ENCODE results near the gene HSD17B1. TPM values are rescaled to one million over a fixed set of nuclear protein-coding genes. Genes with fewer than 3 reads are reported as not detected.

The HSD17B1 gene
- total and polyA plus RNA-seq, 2 of the 13 experiments (the other 11 are each of a cell fraction or from before 2014, with no cell fraction given), result 0.54 to 0.93 TPM

DNA sequence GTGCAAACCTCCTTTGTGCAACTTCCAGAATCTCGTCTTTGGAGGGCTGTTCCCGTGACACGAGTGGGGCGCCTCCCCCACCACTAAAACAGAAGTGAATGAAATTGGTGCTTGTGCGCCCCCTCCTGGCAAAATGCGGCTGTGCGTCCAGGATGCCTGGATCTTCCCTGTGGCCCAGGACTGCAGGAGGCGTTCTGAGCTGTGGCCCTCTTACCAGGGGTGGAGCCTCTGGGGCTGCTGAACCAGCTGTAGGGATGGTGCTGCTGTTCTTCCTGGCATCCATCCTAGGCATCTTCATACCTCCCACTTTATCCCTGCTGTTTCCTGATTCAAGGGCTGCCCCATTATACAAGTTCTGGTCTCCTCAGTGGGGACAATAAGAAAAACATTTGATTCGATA lies 35.2 kb upstream of the HSD17B1 start (continued):
- TF ChIP-seq ZNF292 (CRISPR knock-in tag; IDR thresholded peaks at IDR 0.05; ENCODE audit: borderline replicate concordance, low read depth) (no peak), ZNF44 (CRISPR knock-in tag; IDR thresholded peaks at IDR 0.05) (no peak), THYN1 (CRISPR knock-in tag; IDR thresholded peaks at IDR 0.05; ENCODE audit: borderline replicate concordance, low read depth) (no peak), NFIC (IDR thresholded peaks at IDR 0.05; ENCODE audit: low read length) (no peak), ZNF577 (CRISPR knock-in tag; IDR thresholded peaks at IDR 0.05; ENCODE audit: borderline replicate concordance, low read depth) (no peak), ZNF746 (CRISPR knock-in tag; IDR thresholded peaks at IDR 0.05) (no peak), TP53 (CRISPR knock-in tag; conservative IDR thresholded peaks at IDR 0.05) (0 out of 2 replicates have a peak, but pooled peaks have one; percentile 44), ZNF660 (CRISPR knock-in tag; IDR thresholded peaks at IDR 0.05; ENCODE audit: borderline replicate concordance, low read depth) (no peak), GLI4 (CRISPR knock-in tag; IDR thresholded peaks at IDR 0.05; ENCODE audit: borderline replicate concordance) (no peak), ZNF234 (CRISPR knock-in tag; conservative IDR thresholded peaks at IDR 0.05) (no peak), DMAP1 (CRISPR knock-in tag; IDR thresholded peaks at IDR 0.05) (peak; percentile 42; the same call in 1 of the 2 replicates), PAX8 (CRISPR knock-in tag; IDR thresholded peaks at IDR 0.05; ENCODE audit: borderline replicate concordance) (no peak), EZH2 (conservative IDR thresholded peaks at IDR 0.05; ENCODE audit: low read depth, low read length) (no peak), SALL2 (CRISPR knock-in tag; IDR thresholded peaks at IDR 0.05) (peak; percentile 74; the same call in 1 of the 2 replicates), ZBTB46 (CRISPR knock-in tag; IDR thresholded peaks at IDR 0.05; ENCODE audit: borderline replicate concordance) (no peak), MTA1 (CRISPR knock-in tag; IDR thresholded peaks at IDR 0.05; ENCODE audit: borderline replicate concordance) (no peak), ISX (CRISPR knock-in tag; conservative IDR thresholded peaks at IDR 0.05) (no peak), NR0B2 (CRISPR knock-in tag; IDR thresholded peaks at IDR 0.05) (no peak; the same call in 1 of the 2 replicates)
- TF ChIP-seq, protein P1, sequence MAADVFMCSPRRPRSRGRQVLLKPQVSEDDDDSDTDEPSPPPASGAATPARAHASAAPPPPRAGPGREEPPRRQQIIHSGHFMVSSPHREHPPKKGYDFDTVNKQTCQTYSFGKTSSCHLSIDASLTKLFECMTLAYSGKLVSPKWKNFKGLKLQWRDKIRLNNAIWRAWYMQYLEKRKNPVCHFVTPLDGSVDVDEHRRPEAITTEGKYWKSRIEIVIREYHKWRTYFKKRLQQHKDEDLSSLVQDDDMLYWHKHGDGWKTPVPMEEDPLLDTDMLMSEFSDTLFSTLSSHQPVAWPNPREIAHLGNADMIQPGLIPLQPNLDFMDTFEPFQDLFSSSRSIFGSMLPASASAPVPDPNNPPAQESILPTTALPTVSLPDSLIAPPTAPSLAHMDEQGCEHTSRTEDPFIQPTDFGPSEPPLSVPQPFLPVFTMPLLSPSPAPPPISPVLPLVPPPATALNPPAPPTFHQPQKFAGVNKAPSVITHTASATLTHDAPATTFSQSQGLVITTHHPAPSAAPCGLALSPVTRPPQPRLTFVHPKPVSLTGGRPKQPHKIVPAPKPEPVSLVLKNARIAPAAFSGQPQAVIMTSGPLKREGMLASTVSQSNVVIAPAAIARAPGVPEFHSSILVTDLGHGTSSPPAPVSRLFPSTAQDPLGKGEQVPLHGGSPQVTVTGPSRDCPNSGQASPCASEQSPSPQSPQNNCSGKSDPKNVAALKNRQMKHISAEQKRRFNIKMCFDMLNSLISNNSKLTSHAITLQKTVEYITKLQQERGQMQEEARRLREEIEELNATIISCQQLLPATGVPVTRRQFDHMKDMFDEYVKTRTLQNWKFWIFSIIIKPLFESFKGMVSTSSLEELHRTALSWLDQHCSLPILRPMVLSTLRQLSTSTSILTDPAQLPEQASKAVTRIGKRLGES (CRISPR knock-in tag; IDR thresholded peaks at IDR 0.05; ENCODE audit: borderline replicate concordance), result no peak
- TF ChIP-seq, protein P2, sequence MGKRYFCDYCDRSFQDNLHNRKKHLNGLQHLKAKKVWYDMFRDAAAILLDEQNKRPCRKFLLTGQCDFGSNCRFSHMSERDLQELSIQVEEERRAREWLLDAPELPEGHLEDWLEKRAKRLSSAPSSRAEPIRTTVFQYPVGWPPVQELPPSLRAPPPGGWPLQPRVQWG (CRISPR knock-in tag; IDR thresholded peaks at IDR 0.05; ENCODE audit: borderline replicate concordance, low read depth), result no peak
- TF ChIP-seq, protein P3, sequence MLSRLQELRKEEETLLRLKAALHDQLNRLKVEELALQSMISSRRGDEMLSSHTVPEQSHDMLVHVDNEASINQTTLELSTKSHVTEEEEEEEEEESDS (CRISPR knock-in tag; IDR thresholded peaks at IDR 0.05; ENCODE audit: borderline replicate concordance), result no peak
- TF ChIP-seq, protein P4, sequence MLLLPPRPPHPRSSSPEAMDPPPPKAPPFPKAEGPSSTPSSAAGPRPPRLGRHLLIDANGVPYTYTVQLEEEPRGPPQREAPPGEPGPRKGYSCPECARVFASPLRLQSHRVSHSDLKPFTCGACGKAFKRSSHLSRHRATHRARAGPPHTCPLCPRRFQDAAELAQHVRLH (CRISPR knock-in tag; IDR thresholded peaks at IDR 0.05; ENCODE audit: borderline replicate concordance, low read depth), result peak; percentile 82
- TF ChIP-seq, protein P5, sequence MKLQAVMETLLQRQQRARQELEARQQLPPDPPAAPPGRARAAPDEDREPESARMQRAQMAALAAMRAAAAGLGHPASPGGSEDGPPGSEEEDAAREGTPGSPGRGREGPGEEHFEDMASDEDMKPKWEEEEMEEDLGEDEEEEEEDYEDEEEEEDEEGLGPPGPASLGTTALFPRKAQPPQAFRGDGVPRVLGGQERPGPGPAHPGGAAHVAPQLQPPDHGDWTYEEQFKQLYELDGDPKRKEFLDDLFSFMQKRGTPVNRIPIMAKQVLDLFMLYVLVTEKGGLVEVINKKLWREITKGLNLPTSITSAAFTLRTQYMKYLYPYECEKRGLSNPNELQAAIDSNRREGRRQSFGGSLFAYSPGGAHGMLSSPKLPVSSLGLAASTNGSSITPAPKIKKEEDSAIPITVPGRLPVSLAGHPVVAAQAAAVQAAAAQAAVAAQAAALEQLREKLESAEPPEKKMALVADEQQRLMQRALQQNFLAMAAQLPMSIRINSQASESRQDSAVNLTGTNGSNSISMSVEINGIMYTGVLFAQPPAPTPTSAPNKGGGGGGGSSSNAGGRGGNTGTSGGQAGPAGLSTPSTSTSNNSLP (IDR thresholded peaks at IDR 0.05; ENCODE audit: low read depth, low read length), result no peak
